Inflammatory macrophage (primary cell): ENCODE results near the gene SPANXC.
"Not testable (repeated sequence)": the region's sequence is repeated elsewhere in the genome, so short reads cannot be mapped to it uniquely, and the experiment has no call there.

Source experiments
- DNase-seq, 2 donors: peaks; one replicate each; pipeline ENCODE4 v3.0.0-alpha.2; 2020 to 2022
- total RNA-seq, 18 experiments: gene quantifications; one replicate each; lab custom pipeline; 2026; ENCODE audit warnings: mixed read lengths in 6 of 18, inconsistent platforms in 2 of 18; lab: John Stamatoyannopoulos, UW

SPANXC gene
- total RNA-seq: 0 reads per million in 18 experiments

- DNase-seq: not testable (repeated sequence)
Measured at GRCh38 chrX:141242417-141242816, at the start of gene SPANXC. TSS of gene SPANXC (minus strand) at chrX:141242517. CDS start at chrX:141242457, 60 bp downstream.

DNA sequence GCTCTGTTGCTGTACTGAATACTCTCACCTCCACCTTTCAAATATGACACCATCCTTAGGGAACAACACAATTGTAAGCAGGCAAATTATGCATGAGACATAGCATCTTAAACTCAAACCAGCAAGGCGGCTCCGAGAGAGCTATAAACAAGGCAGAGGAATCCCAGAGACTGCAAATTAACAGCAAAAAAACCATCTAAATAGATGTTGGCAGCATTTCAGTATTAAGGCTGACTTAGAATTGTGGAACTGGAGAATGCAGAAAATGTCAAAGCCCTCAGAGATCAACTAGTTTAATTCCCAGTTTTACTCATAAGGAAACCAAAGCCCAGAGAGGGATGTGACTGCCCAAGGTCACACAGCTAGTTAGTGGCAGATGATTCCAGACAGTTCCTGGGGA is 37.2 kb upstream of the SPANXC start:
- no peak for DNase-seq

DNA sequence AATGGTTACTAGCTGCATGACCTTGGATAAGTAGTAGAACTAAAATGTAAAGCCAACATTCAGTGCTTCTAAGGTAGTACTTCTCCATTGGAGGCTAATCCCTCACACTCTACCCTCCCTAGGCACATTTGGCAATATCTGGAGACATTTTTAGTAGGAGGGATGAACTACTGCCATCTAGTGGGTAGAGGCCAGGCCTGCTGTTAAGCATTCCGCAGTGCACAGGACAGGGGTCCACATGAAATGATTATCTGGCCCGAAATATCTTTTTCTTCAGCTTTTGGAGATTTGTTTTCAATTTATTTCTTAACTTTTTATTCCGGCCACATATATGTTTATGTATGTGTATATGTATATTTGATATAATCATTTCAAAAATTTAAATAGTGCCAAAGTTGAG is 36.0 kb upstream of the SPANXC start:
- DNase-seq: peak; percentile 0 to 2

GRCh38 chrX:141258080-141258479 is 15.8 kb upstream of the SPANXC start:
- no peak for DNase-seq

GRCh38 chrX:141221611-141222010 is 20.7 kb downstream of the SPANXC start:
- DNase-seq: no peak

DNA sequence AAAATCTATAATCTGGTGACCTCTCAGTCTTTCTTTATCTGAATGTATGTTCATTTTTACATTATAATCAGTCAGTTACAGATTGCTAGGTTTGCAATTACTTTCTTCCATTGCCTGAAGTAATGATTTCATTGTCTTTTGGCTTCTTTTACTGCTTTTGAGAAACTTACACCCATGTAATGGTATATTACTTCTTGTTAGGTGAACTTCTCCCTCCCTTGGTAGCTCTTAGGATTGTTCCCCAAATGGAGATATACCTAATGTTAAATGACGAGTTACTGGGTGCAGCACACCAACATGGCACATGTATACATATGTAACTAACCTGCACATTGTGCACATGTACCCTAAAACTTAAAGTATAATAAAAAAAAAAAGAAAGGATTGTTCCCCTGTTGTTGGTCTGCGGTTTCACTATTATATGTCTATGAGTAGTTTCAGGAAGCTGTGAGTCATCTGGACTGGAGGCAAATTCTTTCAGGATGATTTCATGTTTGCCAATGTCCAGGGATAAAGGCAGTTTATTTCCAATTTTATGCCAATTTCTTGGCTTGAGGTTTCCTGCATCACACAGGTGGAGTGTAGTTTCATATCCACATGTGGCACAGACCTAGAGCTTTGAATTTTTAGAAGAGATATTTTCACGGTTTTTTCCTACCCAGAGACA is 21.8 kb downstream of the SPANXC start:
- no peak for DNase-seq

- DNase-seq: no peak
Measured at GRCh38 chrX:141214196-141214595, 28.1 kb downstream of the SPANXC start.

- no peak for DNase-seq
Measured at GRCh38 chrX:141201962-141202361, 40.4 kb downstream of the SPANXC start.
